Measurements from ENCODE around the gene ANKRD55. TPM values are rescaled to one million over a fixed set of nuclear protein-coding genes. Genes with fewer than 3 reads are reported as not detected.

Gene ANKRD55
- total and polyA plus RNA-seq, 9 of the 15 experiments (the other 6 are each of a cell fraction or from before 2014, with no cell fraction given), result 3.4 to 10.6 (median 6.5) TPM

DNA sequence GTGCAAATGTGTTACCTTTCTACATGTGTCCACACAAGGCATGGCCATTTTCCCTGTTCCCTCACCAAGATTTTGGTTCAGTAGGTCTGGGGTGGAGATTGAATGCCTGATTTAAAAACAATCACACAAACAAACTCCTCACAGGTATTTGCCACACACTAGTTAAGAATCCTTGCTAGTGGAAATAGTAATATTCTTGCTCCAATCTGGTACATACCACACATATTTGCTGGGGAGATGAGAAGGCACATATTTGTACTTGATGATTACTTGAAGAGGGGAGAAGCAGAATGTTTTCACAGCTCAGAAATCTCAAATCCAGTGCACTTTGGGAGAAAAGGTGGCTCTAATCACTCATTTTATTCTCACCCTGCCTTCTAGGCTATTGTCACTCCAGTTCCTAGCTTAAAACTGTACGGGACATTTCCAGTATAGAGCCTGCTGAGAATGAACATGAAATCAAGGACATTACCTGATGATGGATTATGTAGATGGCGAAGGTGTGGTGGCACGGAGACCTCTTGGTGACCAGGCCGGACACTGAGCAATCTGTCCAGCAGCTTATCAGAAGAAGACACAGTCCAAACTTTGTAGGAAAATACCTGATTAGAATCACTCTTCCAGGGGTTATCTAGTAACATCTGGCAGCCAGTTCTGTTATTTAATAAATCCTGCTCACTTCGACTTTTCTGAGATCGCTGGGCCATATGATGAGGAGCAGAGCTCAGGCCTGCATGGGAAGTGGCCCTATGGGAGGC lies 122.3 kb downstream of the ANKRD55 start (continued):
- TF ChIP-seq, protein P1, sequence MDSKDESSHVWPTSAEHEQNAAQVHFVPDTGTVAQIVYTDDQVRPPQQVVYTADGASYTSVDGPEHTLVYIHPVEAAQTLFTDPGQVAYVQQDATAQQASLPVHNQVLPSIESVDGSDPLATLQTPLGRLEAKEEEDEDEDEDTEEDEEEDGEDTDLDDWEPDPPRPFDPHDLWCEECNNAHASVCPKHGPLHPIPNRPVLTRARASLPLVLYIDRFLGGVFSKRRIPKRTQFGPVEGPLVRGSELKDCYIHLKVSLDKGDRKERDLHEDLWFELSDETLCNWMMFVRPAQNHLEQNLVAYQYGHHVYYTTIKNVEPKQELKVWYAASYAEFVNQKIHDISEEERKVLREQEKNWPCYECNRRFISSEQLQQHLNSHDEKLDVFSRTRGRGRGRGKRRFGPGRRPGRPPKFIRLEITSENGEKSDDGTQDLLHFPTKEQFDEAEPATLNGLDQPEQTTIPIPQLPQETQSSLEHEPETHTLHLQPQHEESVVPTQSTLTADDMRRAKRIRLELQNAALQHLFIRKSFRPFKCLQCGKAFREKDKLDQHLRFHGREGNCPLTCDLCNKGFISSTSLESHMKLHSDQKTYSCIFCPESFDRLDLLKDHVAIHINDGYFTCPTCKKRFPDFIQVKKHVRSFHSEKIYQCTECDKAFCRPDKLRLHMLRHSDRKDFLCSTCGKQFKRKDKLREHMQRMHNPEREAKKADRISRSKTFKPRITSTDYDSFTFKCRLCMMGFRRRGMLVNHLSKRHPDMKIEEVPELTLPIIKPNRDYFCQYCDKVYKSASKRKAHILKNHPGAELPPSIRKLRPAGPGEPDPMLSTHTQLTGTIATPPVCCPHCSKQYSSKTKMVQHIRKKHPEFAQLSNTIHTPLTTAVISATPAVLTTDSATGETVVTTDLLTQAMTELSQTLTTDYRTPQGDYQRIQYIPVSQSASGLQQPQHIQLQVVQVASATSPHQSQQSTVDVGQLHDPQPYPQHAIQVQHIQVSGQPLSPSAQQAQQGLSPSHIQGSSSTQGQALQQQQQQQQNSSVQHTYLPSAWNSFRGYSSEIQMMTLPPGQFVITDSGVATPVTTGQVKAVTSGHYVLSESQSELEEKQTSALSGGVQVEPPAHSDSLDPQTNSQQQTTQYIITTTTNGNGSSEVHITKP (IDR thresholded peaks at IDR 0.05; ENCODE audit: partially characterized antibody), result no peak
- no peak for TF ChIP-seq ZNF444 (CRISPR knock-in tag; IDR thresholded peaks at IDR 0.05)
- peak; percentile 38 for TF ChIP-seq CCNT2 (IDR thresholded peaks at IDR 0.05; ENCODE audit: borderline replicate concordance, extremely low read depth, insufficient read length, low read depth, low read length)
- peak; percentile 72; the same call in 1 of the 2 replicates for TF ChIP-seq TEAD4 (IDR thresholded peaks at IDR 0.05; ENCODE audit: low read length)
- no peak for TF ChIP-seq TEAD4 (CRISPR knock-in tag; IDR thresholded peaks at IDR 0.05; ENCODE audit: borderline replicate concordance)
- TF ChIP-seq MAFG (tag; conservative IDR thresholded peaks at IDR 0.05), result no peak
- TF ChIP-seq CTBP1 (IDR thresholded peaks at IDR 0.05; ENCODE audit: borderline replicate concordance), result peak; percentile 62; the same call in 1 of the 2 replicates
- TF ChIP-seq SMARCA4 (IDR thresholded peaks at IDR 0.05), result peak; percentile 40; the same call in 1 of the 2 replicates
- peak; percentile 52 for TF ChIP-seq FOSL1 (tag; conservative IDR thresholded peaks at IDR 0.05)
- TF ChIP-seq, protein P2, sequence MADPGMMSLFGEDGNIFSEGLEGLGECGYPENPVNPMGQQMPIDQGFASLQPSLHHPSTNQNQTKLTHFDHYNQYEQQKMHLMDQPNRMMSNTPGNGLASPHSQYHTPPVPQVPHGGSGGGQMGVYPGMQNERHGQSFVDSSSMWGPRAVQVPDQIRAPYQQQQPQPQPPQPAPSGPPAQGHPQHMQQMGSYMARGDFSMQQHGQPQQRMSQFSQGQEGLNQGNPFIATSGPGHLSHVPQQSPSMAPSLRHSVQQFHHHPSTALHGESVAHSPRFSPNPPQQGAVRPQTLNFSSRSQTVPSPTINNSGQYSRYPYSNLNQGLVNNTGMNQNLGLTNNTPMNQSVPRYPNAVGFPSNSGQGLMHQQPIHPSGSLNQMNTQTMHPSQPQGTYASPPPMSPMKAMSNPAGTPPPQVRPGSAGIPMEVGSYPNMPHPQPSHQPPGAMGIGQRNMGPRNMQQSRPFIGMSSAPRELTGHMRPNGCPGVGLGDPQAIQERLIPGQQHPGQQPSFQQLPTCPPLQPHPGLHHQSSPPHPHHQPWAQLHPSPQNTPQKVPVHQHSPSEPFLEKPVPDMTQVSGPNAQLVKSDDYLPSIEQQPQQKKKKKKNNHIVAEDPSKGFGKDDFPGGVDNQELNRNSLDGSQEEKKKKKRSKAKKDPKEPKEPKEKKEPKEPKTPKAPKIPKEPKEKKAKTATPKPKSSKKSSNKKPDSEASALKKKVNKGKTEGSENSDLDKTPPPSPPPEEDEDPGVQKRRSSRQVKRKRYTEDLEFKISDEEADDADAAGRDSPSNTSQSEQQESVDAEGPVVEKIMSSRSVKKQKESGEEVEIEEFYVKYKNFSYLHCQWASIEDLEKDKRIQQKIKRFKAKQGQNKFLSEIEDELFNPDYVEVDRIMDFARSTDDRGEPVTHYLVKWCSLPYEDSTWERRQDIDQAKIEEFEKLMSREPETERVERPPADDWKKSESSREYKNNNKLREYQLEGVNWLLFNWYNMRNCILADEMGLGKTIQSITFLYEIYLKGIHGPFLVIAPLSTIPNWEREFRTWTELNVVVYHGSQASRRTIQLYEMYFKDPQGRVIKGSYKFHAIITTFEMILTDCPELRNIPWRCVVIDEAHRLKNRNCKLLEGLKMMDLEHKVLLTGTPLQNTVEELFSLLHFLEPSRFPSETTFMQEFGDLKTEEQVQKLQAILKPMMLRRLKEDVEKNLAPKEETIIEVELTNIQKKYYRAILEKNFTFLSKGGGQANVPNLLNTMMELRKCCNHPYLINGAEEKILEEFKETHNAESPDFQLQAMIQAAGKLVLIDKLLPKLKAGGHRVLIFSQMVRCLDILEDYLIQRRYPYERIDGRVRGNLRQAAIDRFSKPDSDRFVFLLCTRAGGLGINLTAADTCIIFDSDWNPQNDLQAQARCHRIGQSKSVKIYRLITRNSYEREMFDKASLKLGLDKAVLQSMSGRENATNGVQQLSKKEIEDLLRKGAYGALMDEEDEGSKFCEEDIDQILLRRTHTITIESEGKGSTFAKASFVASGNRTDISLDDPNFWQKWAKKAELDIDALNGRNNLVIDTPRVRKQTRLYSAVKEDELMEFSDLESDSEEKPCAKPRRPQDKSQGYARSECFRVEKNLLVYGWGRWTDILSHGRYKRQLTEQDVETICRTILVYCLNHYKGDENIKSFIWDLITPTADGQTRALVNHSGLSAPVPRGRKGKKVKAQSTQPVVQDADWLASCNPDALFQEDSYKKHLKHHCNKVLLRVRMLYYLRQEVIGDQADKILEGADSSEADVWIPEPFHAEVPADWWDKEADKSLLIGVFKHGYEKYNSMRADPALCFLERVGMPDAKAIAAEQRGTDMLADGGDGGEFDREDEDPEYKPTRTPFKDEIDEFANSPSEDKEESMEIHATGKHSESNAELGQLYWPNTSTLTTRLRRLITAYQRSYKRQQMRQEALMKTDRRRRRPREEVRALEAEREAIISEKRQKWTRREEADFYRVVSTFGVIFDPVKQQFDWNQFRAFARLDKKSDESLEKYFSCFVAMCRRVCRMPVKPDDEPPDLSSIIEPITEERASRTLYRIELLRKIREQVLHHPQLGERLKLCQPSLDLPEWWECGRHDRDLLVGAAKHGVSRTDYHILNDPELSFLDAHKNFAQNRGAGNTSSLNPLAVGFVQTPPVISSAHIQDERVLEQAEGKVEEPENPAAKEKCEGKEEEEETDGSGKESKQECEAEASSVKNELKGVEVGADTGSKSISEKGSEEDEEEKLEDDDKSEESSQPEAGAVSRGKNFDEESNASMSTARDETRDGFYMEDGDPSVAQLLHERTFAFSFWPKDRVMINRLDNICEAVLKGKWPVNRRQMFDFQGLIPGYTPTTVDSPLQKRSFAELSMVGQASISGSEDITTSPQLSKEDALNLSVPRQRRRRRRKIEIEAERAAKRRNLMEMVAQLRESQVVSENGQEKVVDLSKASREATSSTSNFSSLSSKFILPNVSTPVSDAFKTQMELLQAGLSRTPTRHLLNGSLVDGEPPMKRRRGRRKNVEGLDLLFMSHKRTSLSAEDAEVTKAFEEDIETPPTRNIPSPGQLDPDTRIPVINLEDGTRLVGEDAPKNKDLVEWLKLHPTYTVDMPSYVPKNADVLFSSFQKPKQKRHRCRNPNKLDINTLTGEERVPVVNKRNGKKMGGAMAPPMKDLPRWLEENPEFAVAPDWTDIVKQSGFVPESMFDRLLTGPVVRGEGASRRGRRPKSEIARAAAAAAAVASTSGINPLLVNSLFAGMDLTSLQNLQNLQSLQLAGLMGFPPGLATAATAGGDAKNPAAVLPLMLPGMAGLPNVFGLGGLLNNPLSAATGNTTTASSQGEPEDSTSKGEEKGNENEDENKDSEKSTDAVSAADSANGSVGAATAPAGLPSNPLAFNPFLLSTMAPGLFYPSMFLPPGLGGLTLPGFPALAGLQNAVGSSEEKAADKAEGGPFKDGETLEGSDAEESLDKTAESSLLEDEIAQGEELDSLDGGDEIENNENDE (IDR thresholded peaks at IDR 0.05; ENCODE audit: low read depth, low read length), result no peak

All from K562 (cell line).